ENCODE data around the gene ADAMTS2. TPM values are rescaled to one million over a fixed set of nuclear protein-coding genes. Genes with fewer than 3 reads are reported as not detected.

Gene ADAMTS2
- total RNA-seq, 1 experiment from 2014 or later, result not detected

DNA sequence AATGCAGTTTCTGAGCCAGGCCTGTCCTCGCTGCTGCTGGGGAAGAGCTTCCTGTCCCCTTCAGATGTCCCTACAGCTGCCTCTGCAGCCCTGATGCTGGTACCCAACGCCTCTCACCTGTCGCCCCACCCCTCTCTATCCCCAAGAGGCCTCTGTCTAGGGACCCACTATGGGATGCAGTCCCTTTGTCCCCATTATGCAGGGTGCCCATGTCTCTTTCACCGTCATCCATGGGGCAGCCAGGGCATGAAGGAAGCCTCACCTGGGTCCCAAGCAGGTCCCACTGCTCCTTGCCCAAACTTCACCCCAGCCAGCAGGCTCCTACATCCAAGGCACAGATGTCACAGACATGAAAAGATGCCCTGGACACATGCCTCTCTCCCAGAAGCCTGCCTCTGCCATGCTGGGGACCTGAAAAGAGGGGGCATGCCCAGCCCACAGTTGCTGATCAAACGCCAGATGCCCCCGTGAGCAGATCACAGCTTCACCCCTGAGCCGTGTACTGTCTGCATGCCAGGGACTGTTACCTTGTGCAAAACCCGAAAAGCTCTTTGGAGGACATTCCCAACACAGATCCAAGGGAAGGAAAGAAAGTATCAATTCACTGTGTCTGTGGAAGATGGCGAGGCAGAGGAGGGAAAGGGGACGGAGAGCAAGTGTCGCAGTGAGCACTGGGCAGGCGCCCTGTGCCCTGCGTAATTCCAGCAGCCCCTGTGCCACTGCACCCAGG lies 81.0 kb downstream of the ADAMTS2 start:
- H3K79me2 ChIP-seq (ENCODE audit: low read length), result no peaks in the 10 kb centered on the region
- H3F3A ChIP-seq (ENCODE audit: low read length, unreplicated experiment), result no peaks in the 10 kb centered on the region
- no peaks in the 10 kb centered on the region for H3K9me3 ChIP-seq (ENCODE audit: low read length)
- TF ChIP-seq, protein P1, sequence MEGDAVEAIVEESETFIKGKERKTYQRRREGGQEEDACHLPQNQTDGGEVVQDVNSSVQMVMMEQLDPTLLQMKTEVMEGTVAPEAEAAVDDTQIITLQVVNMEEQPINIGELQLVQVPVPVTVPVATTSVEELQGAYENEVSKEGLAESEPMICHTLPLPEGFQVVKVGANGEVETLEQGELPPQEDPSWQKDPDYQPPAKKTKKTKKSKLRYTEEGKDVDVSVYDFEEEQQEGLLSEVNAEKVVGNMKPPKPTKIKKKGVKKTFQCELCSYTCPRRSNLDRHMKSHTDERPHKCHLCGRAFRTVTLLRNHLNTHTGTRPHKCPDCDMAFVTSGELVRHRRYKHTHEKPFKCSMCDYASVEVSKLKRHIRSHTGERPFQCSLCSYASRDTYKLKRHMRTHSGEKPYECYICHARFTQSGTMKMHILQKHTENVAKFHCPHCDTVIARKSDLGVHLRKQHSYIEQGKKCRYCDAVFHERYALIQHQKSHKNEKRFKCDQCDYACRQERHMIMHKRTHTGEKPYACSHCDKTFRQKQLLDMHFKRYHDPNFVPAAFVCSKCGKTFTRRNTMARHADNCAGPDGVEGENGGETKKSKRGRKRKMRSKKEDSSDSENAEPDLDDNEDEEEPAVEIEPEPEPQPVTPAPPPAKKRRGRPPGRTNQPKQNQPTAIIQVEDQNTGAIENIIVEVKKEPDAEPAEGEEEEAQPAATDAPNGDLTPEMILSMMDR (conservative IDR thresholded peaks at IDR 0.05; ENCODE audit: low read depth, low read length), result no peak
- TF ChIP-seq EZH2phosphoT487 (IDR thresholded peaks at IDR 0.05; ENCODE audit: borderline replicate concordance, low read length) (no peak), EZH2 (IDR thresholded peaks at IDR 0.05; ENCODE audit: low read length, unreplicated experiment) (no peak)
- H3K4me3 ChIP-seq (ENCODE audit: low read length), result no peak overlapping the region
- no peaks in the 10 kb centered on the region for H3K9me2 ChIP-seq (replicated peaks; ENCODE audit: low read length)
- H3K27me3 ChIP-seq (ENCODE audit: low read length), result peaks cover 19% of the 10 kb centered on the region
- H4K20me1 ChIP-seq (ENCODE audit: low read length), result no peaks in the 10 kb centered on the region
- POLR2A ChIA-PET (ENCODE audit: unreplicated experiment), result no interaction called here
- intact Hi-C loops (cut with micrococcal nuclease), result no loop called here
- H3K27ac ChIP-seq (ENCODE audit: low read length), result no peak overlapping the region
- H2AFZ ChIP-seq (ENCODE audit: low read length), result no peak overlapping the region
- H3K4me2 ChIP-seq (ENCODE audit: low read length), result no peak overlapping the region
- CTCF ChIA-PET, result no interaction called here
- H3K4me1 ChIP-seq (ENCODE audit: insufficient read depth, low read length), result no peaks in the 10 kb centered on the region
- no peaks in the 10 kb centered on the region for H3K36me3 ChIP-seq (ENCODE audit: low read depth, low read length)
- DNase-seq (no peak), ATAC-seq (no peak)
- no TSS peak for BruUV-seq (replicated peaks)
- no peak overlapping the region for H3K9ac ChIP-seq (ENCODE audit: low read length)

DNA sequence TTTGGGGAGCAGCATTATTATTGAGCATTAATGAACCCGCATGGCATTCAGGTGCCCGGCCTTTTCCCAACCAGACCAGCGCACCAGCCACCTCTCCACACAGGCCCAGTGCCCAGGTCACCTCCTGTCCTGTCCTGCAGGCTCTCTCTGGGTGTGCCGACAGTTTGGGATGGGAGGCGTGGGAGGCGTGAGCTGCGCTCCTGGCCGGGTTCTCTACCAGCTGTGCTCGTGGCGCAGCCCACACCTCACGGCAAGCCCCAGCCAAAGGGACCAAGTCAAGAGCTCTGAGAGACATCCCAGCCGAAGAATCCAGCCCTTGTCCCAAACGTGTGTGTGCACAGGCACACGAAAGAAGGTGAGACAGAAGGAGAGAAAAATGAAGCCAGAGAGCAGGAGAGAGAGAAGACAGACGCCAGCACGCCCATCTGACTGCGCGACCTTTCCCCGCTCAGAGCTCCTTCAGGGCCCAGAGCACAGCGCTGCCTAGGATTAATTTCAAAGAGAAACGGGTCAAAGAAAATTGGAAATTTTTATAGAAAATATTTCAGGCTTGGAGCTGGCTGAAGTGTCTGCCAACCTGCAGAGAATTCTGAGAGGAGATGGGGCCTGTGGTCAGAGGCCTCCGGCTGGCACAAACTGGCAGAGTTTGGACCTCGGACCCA lies 81.7 kb downstream of the ADAMTS2 start:
- ChIA-PET POLR2A (ENCODE audit: unreplicated experiment) (no interaction called here), CTCF (no interaction called here)
- H3K4me1 ChIP-seq (ENCODE audit: insufficient read depth, low read length), result no peaks in the 10 kb centered on the region
- H2AFZ ChIP-seq (ENCODE audit: low read length), result no peak overlapping the region
- TF ChIP-seq EZH2phosphoT487 (IDR thresholded peaks at IDR 0.05; ENCODE audit: borderline replicate concordance, low read length) (no peak), EZH2 (IDR thresholded peaks at IDR 0.05; ENCODE audit: low read length, unreplicated experiment) (no peak)
- TF ChIP-seq, protein P1 (conservative IDR thresholded peaks at IDR 0.05; ENCODE audit: low read depth, low read length), result no peak
- peaks cover 20% of the 10 kb centered on the region for H3K27me3 ChIP-seq (ENCODE audit: low read length)
- no peaks in the 10 kb centered on the region for H3K79me2 ChIP-seq (ENCODE audit: low read length)
- H3K9me2 ChIP-seq (replicated peaks; ENCODE audit: low read length), result no peaks in the 10 kb centered on the region
- H3K9me3 ChIP-seq (ENCODE audit: low read length), result no peaks in the 10 kb centered on the region
- no peaks in the 10 kb centered on the region for H3K36me3 ChIP-seq (ENCODE audit: low read depth, low read length)
- DNase-seq (no peak), ATAC-seq (no peak)
- H3K27ac ChIP-seq (ENCODE audit: low read length), result no peak overlapping the region
- intact Hi-C loops (cut with micrococcal nuclease), result no loop called here
- H3K9ac ChIP-seq (ENCODE audit: low read length), result no peak overlapping the region
- no TSS peak for BruUV-seq (replicated peaks)
- H3K4me2 ChIP-seq (ENCODE audit: low read length), result no peak overlapping the region
- H3K4me3 ChIP-seq (ENCODE audit: low read length), result no peak overlapping the region
- no peaks in the 10 kb centered on the region for H3F3A ChIP-seq (ENCODE audit: low read length, unreplicated experiment)
- no peaks in the 10 kb centered on the region for H4K20me1 ChIP-seq (ENCODE audit: low read length)
